Measurements from ENCODE around the gene CCR8. TPM values are rescaled to one million over a fixed set of nuclear protein-coding genes. Genes with fewer than 3 reads are reported as not detected.

Gene CCR8
- total and polyA plus RNA-seq, 7 donors: not detected

GRCh38 chr3:39296197-39297077 lies 33.1 kb upstream of the CCR8 start:
- no peak overlapping the region for H3K4me3 ChIP-seq
- H3K4me1 ChIP-seq: no peaks in the 10 kb centered on the region
- intact Hi-C loops (cut with DNase I): no loop called here
- 79 to 82% (median 81%) methylated on average over 4 of the region's 4 CpGs for WGBS, 3 donors
- H3K27ac ChIP-seq: no peak overlapping the region
- no peaks in the 10 kb centered on the region for H3K36me3 ChIP-seq (ENCODE audit: insufficient read depth in 1 of 2, low read depth in 1 of 2)
- H3K27me3 ChIP-seq (ENCODE audit: insufficient read depth in 3 of 3, low read length in 2 of 3): no peaks in the 10 kb centered on the region
- TF ChIP-seq, protein P1, sequence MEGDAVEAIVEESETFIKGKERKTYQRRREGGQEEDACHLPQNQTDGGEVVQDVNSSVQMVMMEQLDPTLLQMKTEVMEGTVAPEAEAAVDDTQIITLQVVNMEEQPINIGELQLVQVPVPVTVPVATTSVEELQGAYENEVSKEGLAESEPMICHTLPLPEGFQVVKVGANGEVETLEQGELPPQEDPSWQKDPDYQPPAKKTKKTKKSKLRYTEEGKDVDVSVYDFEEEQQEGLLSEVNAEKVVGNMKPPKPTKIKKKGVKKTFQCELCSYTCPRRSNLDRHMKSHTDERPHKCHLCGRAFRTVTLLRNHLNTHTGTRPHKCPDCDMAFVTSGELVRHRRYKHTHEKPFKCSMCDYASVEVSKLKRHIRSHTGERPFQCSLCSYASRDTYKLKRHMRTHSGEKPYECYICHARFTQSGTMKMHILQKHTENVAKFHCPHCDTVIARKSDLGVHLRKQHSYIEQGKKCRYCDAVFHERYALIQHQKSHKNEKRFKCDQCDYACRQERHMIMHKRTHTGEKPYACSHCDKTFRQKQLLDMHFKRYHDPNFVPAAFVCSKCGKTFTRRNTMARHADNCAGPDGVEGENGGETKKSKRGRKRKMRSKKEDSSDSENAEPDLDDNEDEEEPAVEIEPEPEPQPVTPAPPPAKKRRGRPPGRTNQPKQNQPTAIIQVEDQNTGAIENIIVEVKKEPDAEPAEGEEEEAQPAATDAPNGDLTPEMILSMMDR (IDR thresholded peaks at IDR 0.05): no peak
- peaks cover 10% of the 10 kb centered on the region for H3K9me3 ChIP-seq
- DNase-seq: no peak
- ATAC-seq: no peak

DNA sequence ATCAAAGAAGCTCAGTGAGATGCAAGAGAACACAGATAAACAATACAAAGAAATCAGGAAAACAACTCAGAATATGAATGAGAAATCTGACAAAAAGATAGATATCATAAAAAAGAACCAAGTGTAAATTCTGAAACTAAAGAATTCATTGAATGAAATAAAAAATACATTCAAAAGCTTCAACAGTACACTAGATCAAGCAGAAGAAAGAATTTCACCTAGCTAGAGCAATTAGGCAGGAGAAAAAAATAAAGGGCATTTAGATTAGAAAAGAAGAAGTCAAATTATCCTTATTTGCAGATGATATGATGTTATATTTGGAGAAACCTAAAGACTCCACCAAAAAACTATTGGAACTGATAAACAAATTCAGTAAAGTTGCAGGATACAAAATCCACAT lies 30.2 kb upstream of the CCR8 start:
- intact Hi-C loops (cut with DNase I): no loop called here
- TF ChIP-seq, protein P1 (IDR thresholded peaks at IDR 0.05): no peak
- Histone ChIP-seq H3K27me3 (ENCODE audit: insufficient read depth in 3 of 3, low read length in 2 of 3) (no peaks in the 10 kb centered on the region), H3K36me3 (ENCODE audit: insufficient read depth in 1 of 2, low read depth in 1 of 2) (no peaks in the 10 kb centered on the region), H3K27ac (no peak overlapping the region), H3K4me1 (no peaks in the 10 kb centered on the region), H3K9me3 (peaks cover 14% of the 10 kb centered on the region), H3K4me3 (no peak overlapping the region)
- ATAC-seq (no peak), DNase-seq (no peak)

- TF ChIP-seq, protein P1 (IDR thresholded peaks at IDR 0.05): no peak
- DNase-seq (no peak), ATAC-seq (no peak)
- Histone ChIP-seq H3K36me3 (ENCODE audit: insufficient read depth in 1 of 2, low read depth in 1 of 2) (no peaks in the 10 kb centered on the region), H3K27ac (no peak overlapping the region), H3K9me3 (peaks cover 14% of the 10 kb centered on the region), H3K27me3 (ENCODE audit: insufficient read depth in 3 of 3, low read length in 2 of 3) (no peaks in the 10 kb centered on the region), H3K4me1 (no peaks in the 10 kb centered on the region), H3K4me3 (no peak overlapping the region)
- WGBS, 3 donors: 88 to 94% (median 90%) methylated on average over 2 of the region's 2 CpGs
- intact Hi-C loops (cut with DNase I): no loop called here
Measured at GRCh38 chr3:39302178-39302577, 27.3 kb upstream of the CCR8 start.

DNA sequence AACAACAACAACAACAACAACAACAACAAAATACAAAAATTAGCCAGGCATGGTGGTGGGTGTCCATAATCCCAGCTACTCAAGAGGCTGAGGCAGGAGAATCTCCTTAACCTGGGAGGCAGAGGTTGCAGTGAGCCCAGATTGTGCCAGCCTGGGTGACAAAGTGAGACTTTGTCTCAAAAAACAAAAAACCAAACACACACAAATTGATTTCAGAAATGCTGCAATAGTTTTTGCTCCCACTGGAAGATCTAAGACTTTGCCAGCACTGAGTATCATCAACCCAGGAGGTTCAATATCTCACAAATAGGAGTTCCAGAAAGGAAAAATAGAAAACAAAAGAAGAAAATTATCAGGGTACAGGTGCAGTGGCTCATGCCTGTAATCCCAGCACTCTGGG lies 16.2 kb upstream of the CCR8 start:
- Histone ChIP-seq H3K4me3 (no peak overlapping the region), H3K4me1 (no peaks in the 10 kb centered on the region), H3K9me3 (peaks cover 14% of the 10 kb centered on the region), H3K27me3 (ENCODE audit: insufficient read depth in 3 of 3, low read length in 2 of 3) (no peaks in the 10 kb centered on the region), H3K27ac (no peak overlapping the region), H3K36me3 (ENCODE audit: insufficient read depth in 1 of 2, low read depth in 1 of 2) (no peaks in the 10 kb centered on the region)
- ATAC-seq (no peak), DNase-seq (no peak)
- TF ChIP-seq, protein P1 (IDR thresholded peaks at IDR 0.05): no peak
- intact Hi-C loops (cut with DNase I): no loop called here

GRCh38 chr3:39315420-39315819 lies 14.1 kb upstream of the CCR8 start:
- 73 to 82% (median 81%) methylated on average over 1 of the region's 1 CpG for WGBS, 3 donors

More at GRCh38 chr3:39315420-39315819, 14.1 kb upstream of the CCR8 start:
- H3K9me3 ChIP-seq: peaks cover 12% of the 10 kb centered on the region
- no peaks in the 10 kb centered on the region for H3K4me1 ChIP-seq
- DNase-seq (no peak), ATAC-seq (no peak)
- intact Hi-C loops (cut with DNase I): no loop called here
- TF ChIP-seq, protein P1 (IDR thresholded peaks at IDR 0.05): no peak
- no peaks in the 10 kb centered on the region for H3K36me3 ChIP-seq (ENCODE audit: insufficient read depth in 1 of 2, low read depth in 1 of 2)
- no peak overlapping the region for H3K27ac ChIP-seq
- H3K27me3 ChIP-seq (ENCODE audit: insufficient read depth in 3 of 3, low read length in 2 of 3): no peaks in the 10 kb centered on the region
- H3K4me3 ChIP-seq: no peak overlapping the region
